H1 (cell line): ENCODE measurements around the gene CWC27. TPM values are rescaled to one million over a fixed set of nuclear protein-coding genes. Genes with fewer than 3 reads are reported as not detected.

ENCODE experiments used
- CTCF ChIA-PET: fragments of 300-600 bp; sonication (Branson Sonifier 250); formaldehyde crosslinking; loops from one replicate; lab custom pipeline; 2021; ENCODE audit not compliant: partially characterized antibody; lab: Charles Lee
- POLR2A ChIA-PET: fragments of 300-600 bp; sonication (Branson Sonifier 250); formaldehyde crosslinking; loops from one replicate; lab custom pipeline; 2021; ENCODE audit warnings: inconsistent platforms; ENCODE audit not compliant: partially characterized antibody; lab: Charles Lee
- DNase-seq, 2 experiments: peaks; one replicate each; pipeline versions ENCODE4 v3.0.0 to v3.0.0-alpha.2; 2010 to 2022; ENCODE audit warnings: low spot score in 2 of 2, low read depth in 1 of 2, mixed read lengths in 1 of 2
- FAIRE-seq: peaks from 2 replicates; lab custom pipeline; 2011; peaks lifted over from hg19 to GRCh38; lab: Jason Lieb, UNC
- H2AFZ ChIP-seq: 2 replicates; pipeline ENCODE4 v1.8.1; 2012; ENCODE audit warnings: low read length, inconsistent platforms
- H2AK5ac ChIP-seq: 2 replicates; pipeline ENCODE4 v1.6.1; 2013; ENCODE audit warnings: low read depth, low read length
- H2BK120ac ChIP-seq: replicated peaks from 2 replicates; pipeline ENCODE3; 2013; ENCODE audit warnings: low read depth, low read length, inconsistent platforms
- H2BK12ac ChIP-seq: 2 replicates; pipeline ENCODE4 v1.6.1; 2013; ENCODE audit warnings: low read depth, low read length
- H2BK15ac ChIP-seq: 2 replicates; pipeline ENCODE4 v1.6.1; 2013; ENCODE audit warnings: low read length
- H2BK20ac ChIP-seq: 2 replicates; pipeline ENCODE4 v1.6.1; 2013; ENCODE audit warnings: low read length
- H2BK5ac ChIP-seq: 2 replicates; pipeline ENCODE4 v1.6.1; 2013; ENCODE audit warnings: low read depth, low read length
- H3K14ac ChIP-seq: 2 replicates; pipeline ENCODE4 v1.6.1; 2013; ENCODE audit warnings: inconsistent platforms; ENCODE audit not compliant: insufficient read length
- H3K18ac ChIP-seq: 2 replicates; pipeline ENCODE4 v1.6.1; 2013; ENCODE audit warnings: low read length; ENCODE audit errors: extremely low read depth
- H3K23ac ChIP-seq: 2 replicates; pipeline ENCODE4 v1.6.1; 2013; ENCODE audit warnings: inconsistent platforms; ENCODE audit not compliant: insufficient read length
- H3K23me2 ChIP-seq: 2 replicates; pipeline ENCODE4 v1.6.1; 2013; ENCODE audit warnings: low read depth, low read length
- H3K27ac ChIP-seq: 2 replicates; pipeline ENCODE4 v1.6.1; 2011; ENCODE audit warnings: low read depth, low read length, inconsistent platforms
- H3K27me3 ChIP-seq, 4 experiments: replicated peaks in 1 of 4; 1 replicate in 1 of 4; 2 replicates in 3 of 4; pipeline versions ENCODE4 v1.6.1 to v1.8.1; 2011 to 2013; ENCODE audit warnings: low read length in 3 of 4, mild to moderate bottlenecking in 3 of 4, inconsistent platforms in 2 of 4, mixed read lengths in 2 of 4, moderate library complexity in 1 of 4; ENCODE audit not compliant: control insufficient read depth in 3 of 4, insufficient read depth in 3 of 4; ENCODE audit errors: extremely low read depth in 1 of 4
- H3K36me3 ChIP-seq, 4 experiments: 2 replicates each; pipeline versions ENCODE4 v1.6.1 to v1.8.1; 2011 to 2013; ENCODE audit warnings: mild to moderate bottlenecking in 4 of 4, low read length in 3 of 4, moderate library complexity in 2 of 4, control low read depth in 1 of 4, inconsistent platforms in 1 of 4; ENCODE audit not compliant: insufficient read depth in 4 of 4, control insufficient read depth in 2 of 4
- H3K4ac ChIP-seq: replicated peaks from 2 replicates; pipeline ENCODE3; 2013; ENCODE audit warnings: low read length, low read depth, mixed read lengths, inconsistent platforms; ENCODE audit not compliant: insufficient read length
- H3K4me1 ChIP-seq, 4 experiments: replicated peaks in 1 of 4; 1 replicate in 1 of 4; 2 replicates in 3 of 4; pipeline versions ENCODE4 v1.6.1 to v1.8.1; 2011 to 2013; ENCODE audit warnings: low read length in 3 of 4, inconsistent platforms in 2 of 4, mixed read lengths in 1 of 4; ENCODE audit not compliant: insufficient read depth in 4 of 4, control insufficient read depth in 3 of 4
- H3K4me2 ChIP-seq, 2 experiments: 2 replicates each; pipeline versions ENCODE4 v1.6.1 to v1.8.1; 2011 to 2013; ENCODE audit warnings: low read depth in 2 of 2, low read length in 2 of 2, control low read depth in 1 of 2, inconsistent platforms in 1 of 2, mild to moderate bottlenecking in 1 of 2; ENCODE audit not compliant: insufficient read depth in 1 of 2
- H3K4me3 ChIP-seq, 4 experiments: fragments of 200-600, 300-600 bp in 1 of 4; sonication (generic), shearing (Covaris generic), sonication (Bioruptor Twin) in 1 of 4; 2 replicates each; pipeline versions ENCODE4 v1.5.1 to v1.8.1; 2011 to 2016; ENCODE audit warnings: low read length in 4 of 4, low read depth in 3 of 4, control low read depth in 2 of 4, inconsistent platforms in 2 of 4, mild to moderate bottlenecking in 2 of 4, mixed read lengths in 1 of 4, moderate library complexity in 1 of 4; ENCODE audit not compliant: insufficient read depth in 2 of 4; ENCODE audit errors: extremely low read depth in 1 of 4
- H3K56ac ChIP-seq: replicated peaks from 2 replicates; pipeline ENCODE3; 2013; ENCODE audit warnings: low read depth, mild to moderate bottlenecking, mixed read lengths, low read length, inconsistent platforms; ENCODE audit not compliant: insufficient read length
- H3K79me1 ChIP-seq: 2 replicates; pipeline ENCODE4 v1.6.1; 2013; ENCODE audit warnings: low read depth, low read length, control low read depth
- H3K79me2 ChIP-seq, 2 experiments: 2 replicates each; pipeline versions ENCODE4 v1.6.1 to v1.8.1; 2012 to 2013; ENCODE audit warnings: low read length in 2 of 2, mild to moderate bottlenecking in 2 of 2, inconsistent platforms in 1 of 2; ENCODE audit not compliant: insufficient read depth in 2 of 2, control insufficient read depth in 1 of 2
- H3K9ac ChIP-seq, 4 experiments: replicated peaks in 1 of 4; 1 replicate in 1 of 4; 2 replicates in 3 of 4; pipeline versions ENCODE4 v1.6.1 to v1.8.1; 2011 to 2013; ENCODE audit warnings: low read depth in 3 of 4, low read length in 3 of 4, control low read depth in 2 of 4, mild to moderate bottlenecking in 2 of 4, moderate library complexity in 2 of 4, inconsistent platforms in 1 of 4; ENCODE audit errors: extremely low read depth in 1 of 4
- H3K9me3 ChIP-seq, 2 experiments: 2 replicates each; pipeline versions ENCODE4 v1.6.1 to v1.8.1; 2012 to 2013; ENCODE audit warnings: mild to moderate bottlenecking in 2 of 2, moderate library complexity in 2 of 2, control low read depth in 1 of 2, inconsistent platforms in 1 of 2, low read depth in 1 of 2, low read length in 1 of 2, mixed read lengths in 1 of 2; ENCODE audit not compliant: insufficient read depth in 2 of 2
- H4K20me1 ChIP-seq, 2 experiments: replicated peaks in 1 of 2; 2 replicates each; pipeline versions ENCODE3 to v1.8.1; 2011 to 2013; ENCODE audit warnings: inconsistent platforms in 2 of 2, low read length in 2 of 2, mild to moderate bottlenecking in 1 of 2; ENCODE audit not compliant: insufficient read depth in 2 of 2, control insufficient read depth in 1 of 2
- H4K5ac ChIP-seq: 2 replicates; pipeline ENCODE4 v1.6.1; 2013; ENCODE audit warnings: low read length, low read depth, mixed read lengths, inconsistent platforms; ENCODE audit not compliant: insufficient read length
- H4K8ac ChIP-seq: 2 replicates; pipeline ENCODE4 v1.8.0; 2013; ENCODE audit warnings: mild to moderate bottlenecking, moderate library complexity, low read length, inconsistent platforms; ENCODE audit not compliant: insufficient read depth; ENCODE audit errors: extremely low read depth
- H4K91ac ChIP-seq: replicated peaks from 2 replicates; pipeline ENCODE3; 2013; ENCODE audit warnings: low read length, mixed read lengths, inconsistent platforms; ENCODE audit not compliant: insufficient read length
- ASH2L ChIP-seq: fragments of 200-600, 300-600 bp; sonication (generic); IDR thresholded peaks from one replicate; pipeline ENCODE4 v1.7.1; 2017; ENCODE audit warnings: low read length
- BRCA1 ChIP-seq: IDR thresholded peaks from 2 replicates; pipeline ENCODE4 v1.6.1; 2012; ENCODE audit warnings: low read depth, low read length, improper control_type of control experiment
- CBX8 ChIP-seq: fragments of 300-800, 300-1000 bp; sonication (generic); IDR thresholded peaks from 2 replicates; pipeline ENCODE4 v1.7.1; 2016; ENCODE audit warnings: low read depth, low read length, borderline replicate concordance
- CHD1 ChIP-seq: IDR thresholded peaks from 2 replicates; pipeline ENCODE4 v1.6.1; 2012; ENCODE audit warnings: low read depth, low read length, improper control_type of control experiment
- HDAC2 ChIP-seq, 2 experiments: fragments of 300-600 bp in 1 of 2; sonication (generic) in 1 of 2; IDR thresholded peaks; 2 replicates each; pipeline ENCODE4 v1.6.1; 2011 to 2012; ENCODE audit warnings: low read depth in 2 of 2, low read length in 2 of 2, mild to moderate bottlenecking in 2 of 2, moderate library complexity in 2 of 2, borderline replicate concordance in 1 of 2, inconsistent platforms in 1 of 2
- KDM1A ChIP-seq: fragments of 200-600, 300-600 bp; sonication (generic); IDR thresholded peaks from 2 replicates; pipeline ENCODE4 v1.7.1; 2016; ENCODE audit warnings: mild to moderate bottlenecking, low read length, borderline replicate concordance
- KDM5A ChIP-seq: fragments of 200-600 bp; IDR thresholded peaks from 2 replicates; pipeline ENCODE4 v1.7.1; 2012; ENCODE audit warnings: mild to moderate bottlenecking, low read length, inconsistent platforms, mixed read lengths
- POU5F1 ChIP-seq: IDR thresholded peaks from 2 replicates; pipeline ENCODE4 v1.6.1; 2011; ENCODE audit warnings: low read depth, mild to moderate bottlenecking, low read length, moderate library complexity
- SIN3A ChIP-seq, 2 experiments: IDR thresholded peaks in 1 of 2; conservative IDR thresholded peaks in 1 of 2; 2 replicates each; pipeline ENCODE4 v1.6.1; 2011 to 2012; ENCODE audit warnings: low read length in 2 of 2, improper control_type of control experiment in 1 of 2, low read depth in 1 of 2, mild to moderate bottlenecking in 1 of 2
- SIRT6 ChIP-seq: IDR thresholded peaks from one replicate; pipeline ENCODE4 v1.7.1; 2012; ENCODE audit warnings: low read length, inconsistent platforms
- SUZ12 ChIP-seq: fragments of 200-600 bp; sonication (generic); IDR thresholded peaks from 2 replicates; pipeline ENCODE4 v1.6.1; 2012; ENCODE audit warnings: mild to moderate bottlenecking, inconsistent platforms, low read length, moderate library complexity, mixed read lengths
- TAF1 ChIP-seq: IDR thresholded peaks from 2 replicates; pipeline ENCODE4 v1.6.1; 2011; ENCODE audit warnings: mild to moderate bottlenecking, low read depth, low read length
- TCF12 ChIP-seq: IDR thresholded peaks from 2 replicates; pipeline ENCODE4 v1.6.1; 2011; ENCODE audit warnings: low read depth, mild to moderate bottlenecking, low read length
- polyA plus RNA-seq, 7 experiments: library from polyadenylated mRNA; depleted of rRNA in 3 of 7; stranded (reverse) in 5 of 7; unstranded in 2 of 7; fragments of >200 nt in 5 of 7; fragments of 200-250 nt in 2 of 7; gene quantifications; 1 replicate in 5 of 7; 2 replicates in 1 of 7; 4 replicates in 1 of 7; pipeline versions ENCODE4 v1.2.1 to v1.2.3, GENCODE V29; 2011 to 2013; ENCODE audit warnings: missing spikeins in 2 of 7, mixed read lengths in 2 of 7
- total RNA-seq: library from RNA; stranded (reverse); fragmentation: NEBNext Ultra II Directional; extraction: Animal tissue kit (Norgen Biotek cat#: 25700); gene quantifications from 2 replicates; pipeline ENCODE4 v1.2.1, GENCODE V29; 2021

CWC27 gene
- total and polyA plus RNA-seq, 2 of the 8 experiments (the other 6 are each of a cell fraction or from before 2014, with no cell fraction given) = 24.9 to 43.4 TPM

- no peaks in the 10 kb centered on the region for H4K20me1 ChIP-seq
- H2BK5ac ChIP-seq = no peak overlapping the region
- H2BK120ac ChIP-seq = no peak overlapping the region
- no peaks in the 10 kb centered on the region for H3K27me3 ChIP-seq
- no peak overlapping the region for H4K5ac ChIP-seq
- no peak for DNase-seq
- no peak overlapping the region for H3K27ac ChIP-seq
- no peak overlapping the region for H3K56ac ChIP-seq
- H2BK12ac ChIP-seq = no peak overlapping the region
- H2AFZ ChIP-seq = no peak overlapping the region
- H4K91ac ChIP-seq = no peak overlapping the region
- H3K4ac ChIP-seq = no peak overlapping the region
- no peak for FAIRE-seq
- no peaks in the 10 kb centered on the region for H3K36me3 ChIP-seq
- no peak overlapping the region for H3K9ac ChIP-seq
- no peak overlapping the region for H2BK15ac ChIP-seq
- H3K79me1 ChIP-seq = no peaks in the 10 kb centered on the region
- ChIA-PET POLR2A (no interaction called here), CTCF (interaction anchor here (1.0 kb wide), 1 partner anchor 93 kb away, joined by 4 read pairs; no protein-coding TSS in a partner anchor)
- no peak overlapping the region for H2AK5ac ChIP-seq
- H3K4me3 ChIP-seq = no peak overlapping the region
- no peaks in the 10 kb centered on the region for H3K79me2 ChIP-seq
- H3K23me2 ChIP-seq = no peaks in the 10 kb centered on the region
- H3K4me2 ChIP-seq = no peak overlapping the region
- H3K9me3 ChIP-seq = no peaks in the 10 kb centered on the region
- no peak overlapping the region for H3K23ac ChIP-seq
- H2BK20ac ChIP-seq = no peak overlapping the region
- H3K4me1 ChIP-seq = peaks cover 0 to 5% (median 3%) of the 10 kb centered on the region in 4 experiments; a peak in 4 of 7 replicates
- H4K8ac ChIP-seq = no peak overlapping the region
- no peak overlapping the region for H3K14ac ChIP-seq
- H3K18ac ChIP-seq = no peak overlapping the region
- TF ChIP-seq CBX8 (no peak), HDAC2 (IDR thresholded peaks at IDR 0.05; ENCODE audit: borderline replicate concordance in 1 of 2, low read depth in 2 of 2, low read length in 2 of 2) (no peak), SIN3A (conservative IDR thresholded peaks at IDR 0.05 in 1 of 2, IDR thresholded peaks at IDR 0.05 in 1 of 2; ENCODE audit: low read depth in 1 of 2, low read length in 2 of 2) (no peak), BRCA1 (no peak), CHD1 (no peak), TCF12 (no peak), POU5F1 (no peak), ASH2L (no peak), KDM1A (no peak), SUZ12 (no peak), TAF1 (no peak), SIRT6 (no peak), KDM5A (no peak)
These were observed 176.1 kb downstream of the CWC27 start for GRCh38 chr5:64944868-64945267.
